Measurements from ENCODE around the gene RUSF1. TPM values are rescaled to one million over a fixed set of nuclear protein-coding genes. Genes with fewer than 3 reads are reported as not detected.
"Not testable (repeated sequence)": the region's sequence is repeated elsewhere in the genome, so short reads cannot be mapped to it uniquely, and the experiment has no call there.

RUSF1 gene
- 45.5 TPM for polyA plus RNA-seq (ENCODE audit: insufficient read length)

DNA sequence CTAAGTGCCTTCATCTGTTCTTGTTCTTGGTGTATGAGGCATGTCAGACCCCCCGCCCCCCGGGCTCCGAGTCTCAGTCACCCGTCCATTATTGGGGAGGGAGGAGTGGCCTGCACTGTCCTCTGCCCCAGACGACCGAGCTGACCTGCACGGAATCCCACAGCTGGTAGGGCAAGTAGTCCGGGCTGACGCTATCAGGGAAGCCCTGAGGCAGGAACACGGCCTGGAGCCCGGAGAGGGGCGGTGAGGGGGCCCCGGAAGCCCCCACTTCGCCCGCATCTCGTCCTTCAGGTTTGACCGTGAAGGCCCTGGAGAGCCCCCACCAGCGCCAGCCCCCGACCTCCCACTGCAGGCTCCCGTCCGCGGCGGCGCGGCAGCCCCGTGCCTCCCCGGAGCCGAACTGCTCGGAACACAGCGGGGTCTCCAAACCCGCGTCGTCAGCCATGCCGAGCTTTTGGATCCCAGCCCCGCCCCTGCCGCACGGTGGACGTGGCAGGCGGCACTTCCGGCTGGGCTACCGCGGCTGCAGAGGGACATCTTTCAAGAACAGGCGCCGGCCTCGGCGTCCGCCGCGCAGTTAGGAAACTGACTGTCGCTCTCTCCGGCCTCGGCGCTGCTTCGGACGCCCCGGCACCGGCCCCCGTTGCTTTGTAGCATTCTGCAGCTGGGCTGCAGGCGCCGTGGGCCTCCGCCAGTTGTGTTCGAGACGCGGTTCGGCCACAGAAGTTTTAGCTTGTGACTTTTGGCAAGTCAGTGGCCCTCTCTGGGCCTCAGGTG lies at the start of gene RUSF1:
Gene RUSF1, minus strand, starts transcription at position 463 of the 777 bp plus-strand sequence. Its CDS starts 18 bp downstream, at position 445.
- peak; percentile 75 for DNase-seq (ENCODE audit: low read depth)

DNA sequence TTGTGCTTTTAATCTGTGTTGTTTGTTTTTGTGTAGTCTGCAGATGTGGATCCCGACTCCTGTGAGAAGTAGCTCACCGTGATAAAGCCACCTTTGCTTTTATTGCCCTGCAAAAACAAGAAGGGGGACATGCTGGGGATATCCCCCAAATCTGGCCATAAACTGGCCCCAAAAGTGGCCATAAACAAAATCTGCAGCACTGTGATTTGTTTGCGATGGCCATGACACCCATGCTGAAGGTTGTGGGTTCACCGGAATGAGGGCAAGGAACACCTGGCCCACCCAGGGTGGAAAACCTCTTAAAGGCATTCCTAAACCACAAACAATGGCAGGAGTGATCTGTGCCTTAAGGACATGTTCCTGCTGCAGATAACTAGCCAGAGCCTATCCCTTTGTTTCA lies 34.6 kb upstream of the RUSF1 start:
- DNase-seq (ENCODE audit: low read depth), result no peak

DNA sequence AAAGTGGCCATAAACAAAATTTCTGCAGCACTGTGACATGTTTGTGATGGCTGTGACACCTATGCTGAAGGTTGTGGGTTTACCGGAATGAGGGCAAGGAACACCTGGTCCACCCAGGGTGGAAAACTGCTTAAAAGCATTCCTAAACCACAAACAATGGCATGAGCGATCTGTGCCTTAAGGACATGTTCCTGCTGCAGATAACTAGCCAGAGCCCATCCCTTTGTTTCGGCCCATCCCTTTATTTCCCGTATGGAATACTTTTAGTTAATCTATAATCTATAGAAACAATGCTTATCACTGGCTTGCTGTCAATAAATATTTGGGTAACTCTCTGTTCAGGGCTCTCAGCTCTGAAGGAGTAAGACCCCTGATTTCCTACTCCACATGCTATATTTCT lies 31.6 kb upstream of the RUSF1 start:
- not testable (repeated sequence) for DNase-seq (ENCODE audit: low read depth)

DNA sequence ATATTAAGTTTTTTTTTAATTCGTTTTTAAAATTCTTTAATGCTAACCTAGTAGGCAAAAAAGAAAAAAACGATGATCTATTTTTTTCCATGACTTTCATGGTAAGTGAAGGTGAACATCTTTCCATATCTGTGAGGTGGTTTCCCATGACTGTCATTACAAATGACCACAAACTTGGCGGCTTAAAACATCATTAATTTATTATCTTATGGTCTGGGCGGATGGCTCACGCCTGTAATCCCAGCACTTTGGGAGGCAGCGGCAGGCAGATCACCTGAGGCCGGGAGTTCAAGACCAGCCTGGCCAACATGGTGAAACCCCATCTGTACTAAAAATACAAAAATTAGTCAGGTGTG lies 30.0 kb upstream of the RUSF1 start:
- not testable (repeated sequence) for DNase-seq (ENCODE audit: low read depth)

DNA sequence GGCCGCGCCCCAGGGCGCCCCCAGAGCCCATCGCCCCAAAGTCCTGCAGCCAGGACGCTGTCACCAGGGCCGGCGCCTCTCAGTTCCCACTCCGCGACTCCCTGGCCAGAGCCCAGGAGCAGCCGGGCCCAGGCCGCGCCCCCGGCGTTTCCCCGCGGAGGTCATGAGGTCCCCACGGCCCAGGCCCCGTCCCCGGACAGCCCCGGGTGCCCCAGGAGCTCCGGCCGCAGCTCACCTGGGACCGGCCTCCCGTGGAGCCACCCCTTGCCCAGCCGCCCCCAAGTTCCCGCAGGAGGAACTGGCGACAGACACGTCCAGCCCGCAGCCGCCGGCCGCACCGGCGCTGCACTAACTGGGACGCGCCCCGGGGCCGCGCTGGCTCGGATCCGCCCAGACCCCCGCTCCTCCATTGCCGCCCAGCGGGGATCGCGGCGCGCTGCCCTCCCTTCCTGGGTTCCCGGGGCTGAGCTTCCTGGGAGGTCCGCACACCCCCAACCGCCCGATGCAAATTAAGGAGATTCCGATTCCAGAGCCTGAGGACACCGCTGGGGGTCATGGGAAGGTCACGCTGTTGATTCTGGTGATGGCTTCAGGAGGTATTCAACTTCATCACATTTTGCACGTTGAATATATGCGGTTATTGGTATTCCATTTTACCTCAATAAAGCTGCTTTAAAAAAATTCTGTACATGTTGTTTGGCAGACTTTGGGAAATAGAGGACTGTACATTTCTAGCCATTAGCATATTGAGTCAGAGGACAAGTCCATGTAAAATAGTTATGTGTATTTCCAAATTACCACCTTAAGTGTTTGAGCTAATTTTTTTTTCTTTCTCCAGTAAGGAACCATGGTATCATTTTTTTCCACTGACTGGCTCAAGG lies 29.4 kb upstream of the RUSF1 start:
- DNase-seq (ENCODE audit: low read depth), result no peak

DNA sequence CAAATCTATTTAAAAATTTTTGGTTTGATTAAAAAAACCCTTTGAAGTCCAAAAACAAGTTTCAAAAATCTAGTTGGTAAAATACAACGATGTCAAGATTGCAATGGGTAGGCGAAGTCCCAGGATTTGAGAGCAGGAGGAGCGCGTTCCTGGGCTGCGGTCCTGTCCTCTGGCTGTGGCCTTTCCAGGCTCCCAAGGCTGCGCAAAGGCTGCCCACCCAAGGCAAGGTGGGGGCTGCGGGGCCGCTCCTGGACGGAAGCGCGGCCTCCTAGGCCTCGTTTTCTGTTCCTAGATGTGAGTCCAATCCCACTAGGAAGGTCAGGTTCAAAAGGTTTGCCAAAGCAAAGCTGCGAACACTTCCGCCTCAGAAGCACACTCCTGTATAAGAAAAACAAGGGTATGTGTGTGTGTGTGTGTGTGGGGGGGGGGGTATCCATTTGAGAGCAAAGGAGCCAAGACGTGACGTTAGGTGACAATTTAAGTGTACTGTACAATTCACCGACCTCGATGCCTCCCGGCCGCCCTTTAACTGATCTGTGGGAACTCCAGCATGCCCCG lies 28.7 kb upstream of the RUSF1 start:
- no peak for DNase-seq (ENCODE audit: low read depth)

DNA sequence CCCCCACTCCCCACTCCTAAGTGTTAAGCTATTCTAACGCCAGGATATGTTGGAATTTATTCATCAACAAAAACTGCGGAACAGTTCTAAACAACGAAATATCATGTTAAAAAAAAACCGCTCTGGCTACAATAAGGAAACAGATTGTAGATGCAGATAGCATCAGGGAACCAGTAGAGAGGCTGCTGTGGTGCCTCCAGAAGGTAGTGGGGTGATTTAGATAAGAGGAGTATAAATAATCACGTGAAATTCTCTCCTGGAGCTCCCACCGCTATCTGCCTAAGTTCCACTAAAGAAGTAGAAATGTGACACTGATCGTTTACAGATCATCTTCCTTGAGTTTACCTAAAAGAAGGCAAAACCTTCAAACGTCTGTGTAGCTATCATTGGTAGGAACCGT lies 27.5 kb upstream of the RUSF1 start:
- no peak for DNase-seq (ENCODE audit: low read depth)

DNA sequence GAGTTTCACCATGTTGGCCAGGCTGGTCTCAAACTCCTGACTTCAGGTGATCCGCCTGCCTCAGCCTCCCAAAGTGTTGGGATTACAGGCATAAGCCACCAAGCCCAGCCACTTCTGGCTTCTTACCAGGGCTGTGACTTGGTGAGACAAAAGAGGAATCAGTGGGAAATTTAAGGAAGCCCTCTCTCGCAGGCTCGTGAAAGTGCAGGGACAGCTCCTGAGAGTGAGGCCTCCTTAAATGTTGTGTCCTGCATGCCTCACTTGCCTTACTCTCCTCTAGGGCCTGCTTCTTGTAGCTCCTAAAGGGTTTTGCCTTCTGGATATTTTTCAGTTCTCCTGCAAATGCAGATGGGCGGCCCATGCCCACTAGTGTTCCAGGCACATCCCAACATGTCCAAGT lies 24.7 kb upstream of the RUSF1 start:
- no peak for DNase-seq (ENCODE audit: low read depth)

DNA sequence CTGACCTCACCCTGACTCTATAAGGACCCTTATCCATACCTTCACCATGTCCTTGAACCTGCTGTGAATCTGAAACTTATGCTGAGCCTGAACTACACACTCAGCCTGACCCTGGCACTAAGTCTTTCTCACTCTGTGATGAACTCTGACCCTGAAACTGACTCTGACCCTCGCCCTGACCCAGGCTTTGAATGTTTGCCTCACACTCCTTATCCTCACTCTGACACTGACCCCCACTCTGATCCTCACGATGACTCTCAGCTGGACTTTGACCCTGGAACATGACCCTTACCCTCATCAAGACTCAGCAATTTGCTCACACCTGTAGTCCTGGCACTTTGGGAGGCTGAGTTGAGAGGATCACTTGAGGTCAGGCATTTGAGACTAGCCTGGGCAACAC lies 23.9 kb upstream of the RUSF1 start:
- no peak for DNase-seq (ENCODE audit: low read depth)

DNA sequence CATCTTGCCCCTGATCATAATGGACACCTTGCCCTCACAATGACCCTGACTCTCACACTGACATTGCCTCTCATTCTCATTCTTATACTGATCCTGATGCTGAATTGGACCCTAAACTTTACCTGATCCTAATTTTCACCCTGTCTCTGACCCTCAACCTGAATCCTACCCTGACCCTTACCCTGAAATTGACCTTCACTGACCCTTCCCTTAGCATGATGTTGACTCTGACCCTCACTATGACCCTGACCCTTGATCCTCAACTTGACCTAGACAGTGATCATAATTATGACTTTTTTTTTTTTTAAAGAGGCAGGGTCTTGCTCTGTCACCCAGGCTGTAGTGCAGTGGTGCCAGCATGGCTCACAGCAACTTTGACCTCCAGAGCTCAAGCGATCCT lies 22.9 kb upstream of the RUSF1 start:
- DNase-seq (ENCODE audit: low read depth), result no peak

DNA sequence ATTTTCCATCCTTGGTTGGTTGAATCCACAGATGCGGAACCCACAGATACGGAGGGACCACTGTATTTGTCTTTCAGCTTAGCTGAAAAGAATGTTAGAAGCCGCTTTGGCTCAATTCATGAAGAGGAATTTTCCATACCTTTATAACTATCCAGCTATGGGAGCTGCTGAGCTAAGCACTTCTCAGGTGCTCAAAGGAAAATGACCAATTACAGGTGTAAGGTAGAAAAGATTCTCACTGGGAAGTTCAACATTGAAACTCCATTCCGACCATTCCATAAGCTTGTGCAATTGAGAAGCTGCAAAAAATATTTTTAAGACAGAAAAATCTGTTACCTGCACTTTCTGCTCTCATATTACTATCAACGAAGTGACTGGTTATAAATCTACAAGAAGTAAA lies 22.2 kb upstream of the RUSF1 start:
- DNase-seq (ENCODE audit: low read depth), result no peak

DNA sequence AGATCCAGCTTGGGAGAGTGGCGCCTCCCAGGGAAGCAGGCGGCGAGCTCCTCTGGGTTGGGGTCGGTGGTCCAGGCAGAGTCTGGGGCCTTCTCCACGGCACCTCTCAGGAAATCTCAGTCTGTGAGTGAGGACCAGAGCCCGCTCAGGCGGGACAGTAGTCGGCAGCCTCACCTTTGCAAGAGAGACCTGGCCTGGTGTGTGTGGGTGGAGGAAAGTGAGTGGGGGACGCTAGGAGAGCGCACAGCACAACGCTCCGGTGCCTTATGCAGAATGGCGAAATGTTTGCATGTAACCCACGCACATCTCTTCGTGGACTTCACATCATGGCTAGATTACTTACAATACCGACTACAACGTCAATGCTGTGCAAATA lies 21.7 kb upstream of the RUSF1 start:
- DNase-seq (ENCODE audit: low read depth), result no peak

DNA sequence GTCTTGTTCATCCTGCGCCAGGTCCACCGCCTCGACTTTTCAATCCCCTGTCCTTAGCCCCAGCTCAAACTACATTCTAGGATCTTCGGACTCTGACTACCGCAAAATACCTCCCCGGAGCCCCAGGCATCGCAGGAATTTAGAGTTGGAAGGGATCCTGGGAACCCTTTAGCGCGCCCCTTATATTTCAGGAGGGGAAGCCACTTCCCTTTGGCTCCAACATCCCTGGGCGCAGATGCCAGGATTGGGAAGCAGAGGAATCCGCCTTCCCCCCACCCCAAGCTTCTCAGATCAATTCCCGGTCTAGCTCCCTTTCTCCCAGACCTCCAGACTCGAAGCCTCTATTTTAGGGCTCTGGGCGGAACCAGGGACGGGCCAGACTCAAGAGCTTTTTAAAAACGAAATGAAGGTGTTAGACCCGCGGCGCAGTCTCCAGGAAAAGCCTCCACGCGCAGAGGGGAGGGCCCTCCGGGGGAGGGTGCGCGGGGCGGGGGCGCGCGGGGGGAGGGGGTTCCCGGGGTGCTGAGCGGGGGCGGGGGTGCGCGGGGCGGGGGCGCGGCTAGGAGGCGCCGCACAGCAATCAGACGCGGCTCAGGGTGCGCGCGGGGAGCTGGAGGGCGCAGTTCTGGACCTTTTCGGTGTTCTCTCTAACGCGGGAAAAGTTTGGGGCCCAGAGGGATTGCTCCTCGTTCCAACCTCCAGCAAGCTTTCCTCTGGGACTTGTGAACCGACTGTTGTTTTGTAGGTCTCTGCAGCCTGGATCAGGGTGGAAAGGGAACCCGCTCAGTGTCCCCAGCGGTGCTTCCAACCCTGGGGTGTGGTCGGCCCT lies 21.1 kb upstream of the RUSF1 start:
- no peak for DNase-seq (ENCODE audit: low read depth)

DNA sequence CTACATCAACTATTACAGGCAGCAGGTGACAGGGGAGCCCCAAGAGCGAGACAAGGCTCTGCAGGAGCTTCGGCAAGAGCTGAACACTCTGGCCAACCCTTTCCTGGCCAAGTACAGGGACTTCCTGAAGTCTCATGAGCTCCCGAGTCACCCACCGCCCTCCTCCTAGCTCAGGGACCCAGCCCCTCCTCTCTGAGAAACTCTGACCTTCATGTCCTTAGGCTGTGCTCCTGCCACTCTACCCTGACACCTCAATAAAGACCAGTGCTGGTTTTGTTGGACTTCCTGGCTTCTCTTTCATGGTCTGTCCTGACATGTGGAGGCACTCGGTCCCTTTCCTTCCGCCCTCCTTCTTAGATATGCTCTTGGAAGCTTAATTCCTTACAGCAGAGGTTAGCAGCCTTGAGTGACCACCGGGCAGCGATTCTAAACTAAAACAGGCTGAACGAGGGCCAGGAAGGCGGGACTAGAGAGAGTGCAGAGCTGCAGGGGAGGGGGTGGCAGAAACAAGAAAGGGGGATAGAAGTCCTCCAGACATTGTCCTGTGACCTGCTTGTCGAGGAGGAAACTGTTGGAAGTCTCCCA lies 20.4 kb upstream of the RUSF1 start:
- DNase-seq (ENCODE audit: low read depth), result no peak

DNA sequence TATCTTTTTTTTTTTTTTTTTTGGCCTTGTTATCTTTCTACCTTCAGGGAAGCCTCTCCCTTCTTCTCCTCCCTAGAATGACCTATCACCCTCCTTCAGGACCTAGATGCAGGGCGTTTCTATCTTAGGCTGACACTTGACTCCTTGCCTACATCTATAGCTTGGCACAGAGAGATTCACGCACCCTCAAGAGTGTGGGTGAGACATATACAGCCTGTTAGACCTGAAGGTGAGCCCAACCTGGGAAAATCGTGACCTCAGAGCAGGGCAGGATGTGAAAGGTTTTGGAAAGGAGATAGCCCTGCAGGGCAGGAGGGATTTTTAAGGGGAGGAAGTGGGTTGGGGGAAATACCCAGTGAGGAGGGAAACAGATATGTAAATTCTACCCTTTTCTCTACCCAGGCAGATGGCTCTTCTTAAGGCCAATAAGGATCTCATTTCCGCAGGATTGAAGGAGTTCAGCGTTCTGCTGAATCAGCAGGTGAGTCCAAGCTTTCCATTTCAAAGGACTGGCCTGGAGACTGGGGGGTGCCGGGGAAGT lies 19.6 kb upstream of the RUSF1 start, which contains the start of gene AHSP:
Gene AHSP, plus strand, starts transcription at position 167 of the 541 bp plus-strand sequence. Its CDS starts 240 bp downstream, at position 407.
- no peak for DNase-seq (ENCODE audit: low read depth)

DNA sequence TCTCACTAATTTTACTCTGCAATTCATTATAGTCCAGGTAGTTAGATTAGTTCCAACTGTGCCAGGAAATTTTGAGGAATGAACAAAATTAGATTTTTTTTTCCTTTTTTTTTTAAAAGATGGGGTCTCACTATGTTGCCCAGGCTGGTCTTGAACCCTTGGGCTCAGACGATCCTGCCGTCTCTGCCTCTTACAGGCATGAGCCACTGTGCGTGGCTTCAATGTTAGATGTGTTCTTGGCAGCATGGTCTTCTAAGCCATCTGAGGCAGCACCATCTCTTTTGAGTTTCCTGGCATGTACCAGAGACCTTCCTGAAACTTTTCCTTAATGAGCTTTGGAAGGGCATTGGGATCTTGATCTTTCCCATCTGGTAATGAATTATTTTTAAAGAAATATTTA lies 16.9 kb upstream of the RUSF1 start:
- DNase-seq (ENCODE audit: low read depth), result no peak

DNA sequence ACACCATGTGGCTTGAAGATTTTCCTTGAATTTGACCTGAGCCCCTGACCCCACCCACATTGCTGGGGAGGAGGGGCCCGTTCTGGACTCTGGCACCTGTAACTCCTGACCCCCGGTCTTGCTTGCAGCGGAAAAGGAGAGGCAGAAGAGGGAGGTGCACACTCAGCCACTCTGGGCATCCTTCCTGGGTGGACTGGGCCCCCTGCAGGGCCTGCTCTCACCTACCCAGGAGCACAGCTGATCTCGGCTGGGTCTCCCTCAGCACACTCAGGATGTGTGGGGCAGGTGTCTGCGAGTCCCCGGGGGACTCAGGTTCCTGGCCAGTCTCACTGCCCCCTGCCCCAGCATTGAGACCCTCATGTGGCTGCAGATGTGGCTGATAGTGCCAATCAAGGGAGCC lies 15.6 kb upstream of the RUSF1 start:
- not testable (repeated sequence) for DNase-seq (ENCODE audit: low read depth)

DNA sequence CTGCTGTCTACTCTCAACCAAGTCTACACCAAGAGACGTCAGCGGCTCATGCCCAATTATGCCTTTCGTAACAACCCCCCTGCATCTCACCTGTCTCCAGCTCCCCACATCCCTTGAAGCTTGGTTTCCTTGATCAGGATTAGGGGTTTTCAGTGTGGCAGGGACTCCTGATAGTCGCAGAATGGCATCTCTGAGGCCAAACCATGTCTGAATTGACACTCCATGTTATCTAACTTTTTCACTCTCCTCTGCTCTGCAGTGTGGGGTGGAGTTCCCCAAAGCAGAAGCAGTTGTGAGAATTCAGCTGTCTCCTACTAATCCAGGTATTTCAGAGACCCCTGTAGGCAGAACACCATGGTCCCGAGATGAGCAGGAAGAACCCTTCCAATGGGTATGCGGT lies 13.9 kb upstream of the RUSF1 start:
- no peak for DNase-seq (ENCODE audit: low read depth)

DNA sequence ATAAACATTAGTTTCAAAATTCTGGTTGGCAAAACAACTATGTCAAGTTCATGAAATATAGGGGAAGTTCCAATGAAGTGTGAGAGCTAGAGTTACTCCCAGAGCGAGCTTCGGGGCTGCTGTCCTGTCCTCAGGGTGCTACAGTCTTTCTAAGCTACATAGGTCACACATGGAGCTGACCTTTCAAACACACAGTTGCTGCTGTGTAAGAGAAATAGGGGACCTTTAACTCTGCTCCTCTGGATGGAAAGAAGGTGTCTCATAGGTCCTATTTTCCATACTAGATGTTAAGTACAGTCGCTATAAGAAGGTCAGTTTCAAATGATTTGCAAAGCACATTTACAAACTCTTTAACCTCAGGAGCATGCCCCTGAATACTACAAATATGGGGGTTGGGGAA lies 13.2 kb upstream of the RUSF1 start:
- DNase-seq (ENCODE audit: low read depth), result no peak

DNA sequence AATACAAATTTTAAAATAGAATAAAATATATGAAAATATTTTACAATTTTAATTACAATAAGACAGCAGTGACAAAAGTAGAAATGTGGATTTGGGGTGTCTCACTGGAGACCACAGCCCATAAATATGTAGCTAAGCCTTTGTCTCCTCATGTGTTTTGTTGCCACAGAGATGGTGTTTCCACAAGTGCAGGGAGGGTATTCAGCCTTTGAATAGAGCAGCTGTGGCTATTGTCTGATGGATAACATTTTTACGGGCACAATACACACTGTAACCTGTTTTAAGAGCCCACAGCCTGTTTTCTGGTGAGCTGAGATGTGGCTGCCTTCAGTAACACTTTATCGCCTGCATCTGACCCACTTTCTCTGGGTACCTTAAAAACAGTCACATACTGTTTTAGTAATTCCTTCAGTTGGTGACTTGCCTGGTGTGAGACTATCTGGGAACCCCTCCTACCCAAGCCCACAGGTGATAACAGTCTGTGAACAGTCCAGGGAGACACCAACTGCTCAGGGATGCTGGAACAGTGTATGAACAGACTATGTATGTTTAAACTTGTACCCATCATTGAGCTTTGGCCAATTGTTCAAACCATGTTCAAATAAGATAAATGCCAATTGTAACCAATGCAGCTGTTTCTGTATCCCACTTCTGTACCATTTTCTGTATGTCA lies 11.7 kb upstream of the RUSF1 start:
- no peak for DNase-seq (ENCODE audit: low read depth)
